Middle frontal gyrus (tissue), 1 donor: ENCODE data around the gene VIPR2.
"Not testable (repeated sequence)": the region's sequence is repeated elsewhere in the genome, so short reads cannot be mapped to it uniquely, and the experiment has no call there.

ENCODE experiments used
- DNase-seq: peaks from one replicate; pipeline ENCODE4 v3.0.0-alpha.2; 2015; ENCODE audit warnings: low spot score; ENCODE audit errors: extremely low spot score

VIPR2 gene, protein sequence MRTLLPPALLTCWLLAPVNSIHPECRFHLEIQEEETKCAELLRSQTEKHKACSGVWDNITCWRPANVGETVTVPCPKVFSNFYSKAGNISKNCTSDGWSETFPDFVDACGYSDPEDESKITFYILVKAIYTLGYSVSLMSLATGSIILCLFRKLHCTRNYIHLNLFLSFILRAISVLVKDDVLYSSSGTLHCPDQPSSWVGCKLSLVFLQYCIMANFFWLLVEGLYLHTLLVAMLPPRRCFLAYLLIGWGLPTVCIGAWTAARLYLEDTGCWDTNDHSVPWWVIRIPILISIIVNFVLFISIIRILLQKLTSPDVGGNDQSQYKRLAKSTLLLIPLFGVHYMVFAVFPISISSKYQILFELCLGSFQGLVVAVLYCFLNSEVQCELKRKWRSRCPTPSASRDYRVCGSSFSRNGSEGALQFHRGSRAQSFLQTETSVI

DNA sequence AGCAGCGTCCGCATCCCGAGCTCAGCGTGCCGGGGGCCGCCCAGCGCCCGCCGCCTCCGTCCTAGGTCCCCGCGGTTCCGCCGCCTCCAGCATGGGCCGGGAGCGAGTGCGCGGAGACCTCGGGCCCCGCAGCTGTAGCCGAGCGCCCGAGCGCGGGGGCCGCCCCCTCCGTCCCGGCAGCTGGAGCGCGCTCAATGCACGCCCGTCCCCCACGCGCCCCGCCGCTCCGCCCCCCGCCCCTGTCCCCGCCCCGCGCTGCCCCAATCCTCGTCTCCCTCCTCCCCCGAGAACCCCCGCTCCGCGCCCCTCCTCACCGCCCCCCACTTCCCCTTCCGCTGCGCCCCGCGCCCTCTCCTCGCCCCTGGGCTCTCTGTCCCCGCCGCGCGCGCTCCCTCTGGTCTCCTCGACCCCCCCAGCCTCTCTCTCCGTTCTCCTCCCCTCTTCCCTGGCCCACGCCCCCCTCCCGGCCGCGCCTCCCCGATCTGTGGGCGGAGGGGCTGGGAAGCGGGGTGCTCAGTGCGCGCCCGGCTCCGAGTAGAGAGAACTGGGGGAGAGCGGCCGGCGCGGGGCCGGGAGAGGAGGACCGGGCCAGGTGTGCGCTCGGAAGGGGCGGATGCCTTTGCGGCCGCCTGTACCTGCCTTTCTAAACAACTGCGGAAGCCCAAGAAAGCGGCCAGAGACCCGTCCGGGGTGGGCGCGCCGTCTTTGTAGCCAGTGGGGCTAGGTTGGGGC, at the start of gene VIPR2:
VIPR2 (minus strand) TSS at position 110 of the 732 bp plus-strand sequence; CDS start at position 14, 96 bp downstream.
- DNase-seq: no peak

DNA sequence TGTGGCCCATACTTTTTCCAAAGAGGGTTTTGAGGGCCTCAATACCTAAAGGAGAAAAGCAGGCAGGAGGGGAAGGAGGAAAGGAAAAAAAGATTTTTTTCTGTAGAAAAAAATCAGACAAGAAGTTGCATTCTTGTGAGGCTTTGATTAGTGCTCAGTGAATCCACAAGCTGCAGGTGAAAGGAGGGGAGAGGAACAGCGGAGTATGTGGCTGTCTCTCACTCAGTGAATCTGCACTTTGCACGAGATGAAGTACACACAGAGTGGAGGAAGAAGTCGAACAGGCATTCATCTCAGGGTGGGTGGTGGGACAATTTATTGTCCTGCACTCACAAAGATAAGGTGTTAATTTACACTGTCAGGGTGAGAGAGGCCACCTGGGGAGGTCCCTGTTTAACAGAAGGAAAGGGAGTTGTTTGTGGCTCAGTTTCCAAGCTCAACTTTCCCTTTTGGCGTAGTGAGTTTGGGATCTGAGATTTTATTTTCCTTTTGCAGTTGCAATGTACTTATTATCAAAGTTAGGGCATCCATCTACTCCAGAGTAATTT, 49.0 kb upstream of the VIPR2 start:
- no peak for DNase-seq

DNA sequence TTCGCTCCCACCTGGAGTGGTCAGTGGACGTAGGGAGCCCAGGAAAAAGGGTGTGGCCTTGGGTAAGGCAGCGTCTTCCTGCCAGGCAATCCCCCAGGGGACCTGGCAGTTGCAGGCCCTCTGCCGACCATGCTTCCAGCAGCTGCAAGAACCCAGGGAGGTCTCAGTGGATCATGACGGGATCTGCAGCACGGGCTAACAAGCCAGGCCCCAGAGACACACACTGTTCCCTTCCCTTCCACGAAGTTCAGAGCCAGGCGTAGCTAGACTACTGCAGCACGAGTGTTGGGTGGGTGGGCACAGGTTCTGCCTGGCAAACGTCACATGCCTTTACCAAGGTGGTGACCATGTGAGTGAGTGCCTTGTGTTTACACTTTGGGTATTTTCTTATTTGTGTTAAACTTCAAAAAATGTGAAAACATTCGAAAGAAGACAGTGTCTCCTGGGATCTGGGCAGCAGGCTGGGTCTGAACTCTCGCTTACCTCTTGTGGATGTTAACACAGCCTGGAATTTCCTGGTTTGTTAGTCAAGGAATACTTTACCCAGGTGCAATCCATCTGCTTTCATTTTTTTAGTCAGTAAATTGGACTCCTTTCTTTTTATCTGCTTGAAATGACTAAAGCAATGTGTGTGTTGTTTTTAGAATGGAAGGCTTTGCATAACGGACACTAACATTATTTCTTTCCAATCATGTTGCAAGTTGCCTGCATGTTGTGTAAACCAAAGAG, 48.2 kb upstream of the VIPR2 start:
- no peak for DNase-seq

DNA sequence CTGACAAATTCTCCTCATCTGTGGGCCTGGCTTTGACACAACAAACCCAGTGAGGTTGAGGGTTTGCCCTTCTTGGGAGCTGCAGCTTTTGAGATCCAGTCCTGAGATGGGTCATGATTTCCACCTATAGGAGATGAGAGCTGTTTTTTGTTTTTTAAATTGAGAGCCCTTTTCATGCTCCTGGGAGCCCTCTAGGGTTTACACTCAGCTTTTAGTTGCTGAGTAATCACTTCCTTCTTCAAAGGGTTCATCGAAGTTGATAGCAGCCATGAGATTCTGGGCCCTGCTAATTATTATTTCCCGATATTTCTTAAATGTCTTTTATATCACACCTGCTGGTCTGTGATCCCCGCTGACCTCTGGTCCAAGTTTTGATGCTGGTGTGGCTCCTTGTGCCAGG, 47.3 kb upstream of the VIPR2 start:
- DNase-seq: no peak

DNA sequence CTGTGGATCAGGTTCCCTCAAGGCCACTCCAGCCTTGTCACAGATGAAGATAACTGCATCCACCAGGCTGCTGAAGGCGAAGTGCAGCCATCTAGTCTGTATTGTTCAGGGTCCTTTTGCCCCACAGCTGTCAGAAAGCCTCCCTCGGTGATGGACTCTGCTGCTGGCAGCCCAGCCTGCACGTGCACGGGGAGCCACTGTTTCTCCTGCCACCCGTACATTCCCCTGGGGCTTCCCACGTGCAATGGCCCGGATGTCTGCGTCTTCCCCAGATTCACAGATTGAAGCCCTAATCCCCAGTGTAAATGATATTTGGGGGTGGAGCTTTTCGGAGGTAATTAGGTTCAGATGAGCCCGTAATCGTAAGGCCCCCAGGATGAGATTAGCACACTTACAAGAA, 46.6 kb upstream of the VIPR2 start:
- DNase-seq: no peak

DNA sequence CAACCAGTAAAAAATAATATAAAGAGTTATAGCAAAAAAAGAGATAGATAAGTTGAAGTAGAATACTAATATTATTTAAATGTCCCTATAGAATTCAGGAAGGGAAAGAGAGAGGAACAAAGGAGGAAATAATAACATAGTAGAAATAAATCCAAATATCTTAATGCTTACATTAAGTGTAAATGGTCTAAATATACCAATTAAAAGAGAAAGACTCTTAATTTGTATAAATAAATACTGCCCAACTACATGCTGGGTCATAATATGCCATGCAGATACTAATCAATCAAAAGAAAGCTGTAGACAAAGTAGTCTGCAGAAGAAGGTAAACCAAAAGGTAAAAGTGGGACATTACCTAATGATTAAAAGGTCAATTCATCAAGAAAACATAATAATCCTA, 43.3 kb upstream of the VIPR2 start:
- no peak for DNase-seq

DNA sequence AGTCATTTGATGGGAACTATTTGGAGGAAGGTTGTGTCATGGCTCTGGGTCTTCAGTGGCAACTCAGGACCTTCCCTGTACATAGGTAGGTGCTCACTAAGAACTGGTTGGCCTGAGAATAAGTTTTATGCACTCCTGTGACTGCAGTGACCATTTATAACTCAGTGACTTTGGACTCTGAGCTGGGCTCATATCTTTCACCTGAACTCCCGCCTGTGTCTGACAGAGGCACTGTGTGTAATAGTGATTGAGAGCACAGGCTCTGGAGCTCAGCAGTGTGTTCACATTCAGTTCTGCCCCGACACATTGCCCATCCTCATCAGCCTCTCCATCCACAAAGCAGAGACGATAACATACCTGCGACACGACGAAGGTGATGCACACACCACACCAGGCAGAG, 34.6 kb upstream of the VIPR2 start:
- no peak for DNase-seq

DNA sequence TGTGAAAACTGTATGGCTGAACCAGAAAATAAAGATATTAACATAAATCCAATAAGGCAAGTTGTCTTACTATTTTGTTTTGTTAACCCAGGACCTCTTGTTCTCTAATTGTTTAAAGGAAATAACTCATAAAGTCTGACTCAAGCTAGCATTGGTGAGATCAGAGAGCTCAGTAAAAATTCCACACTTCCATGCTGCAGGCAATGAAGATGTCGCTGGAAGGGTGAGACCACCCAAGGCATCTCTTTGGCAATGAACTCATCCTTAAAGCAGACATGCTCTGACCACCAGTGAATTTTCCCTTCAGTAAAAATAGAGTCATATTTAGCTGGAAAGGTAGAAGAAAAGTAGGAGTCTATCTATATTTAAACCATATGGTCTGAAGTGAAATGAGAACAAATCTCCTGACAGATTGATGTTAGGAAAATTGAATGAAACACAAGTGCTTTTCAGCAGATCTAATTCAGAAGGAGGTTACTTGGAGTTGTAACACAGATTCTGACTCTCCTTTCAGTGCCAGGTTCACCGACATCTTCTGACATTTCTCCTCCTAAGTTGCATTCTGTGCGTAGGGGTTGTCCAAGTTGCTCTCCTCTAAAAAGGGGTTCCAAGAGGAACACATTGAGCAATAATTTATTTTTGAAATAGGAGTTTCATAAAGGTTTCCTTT, 32.8 kb upstream of the VIPR2 start:
- DNase-seq: no peak

DNA sequence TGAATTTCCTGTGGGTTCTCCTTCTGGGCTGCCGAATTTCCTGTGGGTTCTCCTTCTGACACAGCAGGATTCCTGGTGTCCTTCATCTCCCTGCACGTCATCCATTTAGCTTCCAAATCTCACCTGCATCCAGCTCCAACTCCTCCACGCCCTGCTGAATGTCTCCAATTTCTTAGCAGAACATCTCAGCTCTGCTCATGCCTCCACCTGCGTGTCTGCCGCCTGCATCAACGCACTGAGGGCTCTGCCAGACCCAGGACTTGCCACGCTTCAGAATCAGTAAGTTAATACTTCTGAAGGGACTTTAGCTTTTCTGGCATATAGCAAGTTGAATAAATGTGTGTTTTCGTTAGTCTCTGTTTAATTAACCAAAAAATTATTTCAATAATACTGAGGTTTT, 31.1 kb upstream of the VIPR2 start:
- no peak for DNase-seq

DNA sequence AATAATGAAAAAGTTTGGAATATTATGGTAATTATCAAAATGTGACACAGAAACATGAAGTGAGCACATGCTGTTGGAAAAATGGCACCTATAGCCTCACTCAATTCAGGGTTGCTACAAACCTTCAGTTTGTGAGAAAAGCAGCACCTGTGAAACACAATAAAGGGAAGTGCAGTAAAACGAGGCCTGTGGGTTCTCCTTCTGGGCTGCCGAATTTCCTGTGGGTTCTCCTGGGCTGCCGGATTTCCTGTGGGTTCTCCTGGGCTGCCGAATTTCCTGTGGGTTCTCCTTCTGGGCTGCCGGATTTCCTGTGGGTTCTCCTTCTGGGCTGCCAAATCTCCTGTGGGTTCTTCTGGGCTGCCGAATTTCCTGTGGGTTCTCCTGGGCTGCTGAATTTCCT, 30.4 kb upstream of the VIPR2 start:
- DNase-seq: not testable (repeated sequence)

DNA sequence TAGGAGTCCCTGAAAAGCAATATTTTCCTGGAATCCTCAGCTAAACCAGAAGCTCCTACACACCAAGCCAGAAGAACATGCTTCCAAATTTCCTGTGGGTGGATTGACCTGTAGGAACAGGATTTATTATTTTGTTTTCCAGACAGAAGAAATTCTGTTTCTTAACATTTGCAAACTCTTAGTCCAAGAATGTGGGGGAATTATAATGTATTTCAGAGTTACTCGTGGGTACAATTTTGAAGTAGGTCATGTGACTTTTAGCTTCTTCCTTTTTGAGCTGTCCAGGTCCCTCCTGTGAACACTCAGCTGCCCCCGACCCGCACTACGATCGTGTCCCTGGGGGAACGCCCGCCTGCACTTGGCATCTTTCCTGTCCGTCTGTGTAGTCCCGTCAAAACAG, 27.7 kb upstream of the VIPR2 start:
- DNase-seq: no peak

DNA sequence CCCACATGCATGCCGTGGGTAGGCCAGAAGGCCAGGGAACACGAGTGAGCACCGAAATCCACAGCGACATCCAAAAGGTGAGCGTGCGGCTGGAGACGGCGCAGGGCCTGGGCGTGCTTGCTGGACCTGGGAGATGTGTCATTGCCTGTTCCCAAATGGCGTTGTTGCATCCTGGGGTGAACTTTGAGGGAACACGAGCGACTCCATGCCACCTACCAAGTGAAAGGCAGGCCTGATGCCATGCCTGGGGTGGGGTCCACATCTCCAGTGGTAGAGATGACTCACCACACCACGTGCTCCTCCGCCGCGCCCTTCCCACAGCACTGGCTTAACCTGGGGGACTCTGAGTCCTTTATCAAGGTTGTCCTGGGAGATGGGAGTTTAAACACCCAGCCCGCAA, 24.7 kb upstream of the VIPR2 start:
- no peak for DNase-seq

DNA sequence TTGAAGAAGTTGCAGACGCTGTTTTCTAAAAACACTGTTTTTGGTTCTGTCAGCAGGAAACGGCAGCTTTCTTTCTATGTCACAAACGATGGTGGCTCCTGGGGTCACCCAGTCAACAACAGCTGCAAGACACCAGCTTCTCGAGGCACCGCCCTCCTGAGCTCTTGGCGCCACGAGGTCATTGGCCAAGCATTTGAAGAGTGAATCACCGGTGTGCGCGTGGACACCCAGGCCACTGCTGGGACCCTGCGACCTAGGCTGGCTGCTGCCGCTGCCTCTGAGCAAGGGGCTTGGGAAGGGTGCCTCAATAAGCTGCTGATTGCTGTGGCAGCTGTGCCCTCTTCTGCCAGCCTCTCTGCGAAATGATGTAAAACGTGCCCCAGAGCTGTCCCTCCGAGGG, 22.5 kb upstream of the VIPR2 start:
- DNase-seq: no peak

DNA sequence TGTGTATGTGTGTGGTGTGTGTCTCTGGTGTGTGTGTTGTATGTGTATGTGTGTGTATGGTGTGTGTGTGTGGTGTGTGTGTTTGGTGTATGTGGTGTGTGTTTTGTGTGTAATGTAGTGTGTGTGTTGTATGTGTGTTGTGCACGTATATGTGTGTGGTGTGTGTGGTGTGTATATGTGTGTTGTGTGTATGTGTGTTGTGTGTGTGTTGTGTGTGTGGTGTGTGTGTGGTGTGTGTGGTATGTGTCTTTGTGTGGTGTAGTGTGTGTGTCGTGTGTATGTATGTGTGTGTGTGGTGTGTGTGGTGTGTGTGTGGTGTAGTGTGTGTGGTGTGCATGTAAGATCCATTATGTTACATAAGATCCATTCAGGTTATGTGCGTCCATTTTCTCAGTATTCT, 21.9 kb upstream of the VIPR2 start:
- DNase-seq: no peak

DNA sequence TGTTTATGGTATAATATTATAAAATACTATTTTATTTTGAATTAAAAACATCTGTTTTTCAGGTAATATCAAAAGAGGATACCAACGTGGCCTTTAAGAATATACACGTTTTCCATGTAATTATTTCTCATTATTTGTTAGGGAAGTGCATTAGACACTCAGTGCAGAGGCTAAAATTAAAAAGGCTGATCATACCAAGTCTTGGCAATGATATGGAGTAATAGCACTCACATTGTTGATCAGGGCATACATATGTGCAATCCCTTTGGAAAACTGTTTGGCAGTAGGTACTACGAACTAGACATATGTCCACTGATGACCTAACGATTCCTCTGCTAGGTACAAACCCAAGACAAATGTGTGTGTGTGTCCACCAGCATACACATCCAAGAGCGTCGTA, 20.7 kb upstream of the VIPR2 start:
- DNase-seq: no peak

DNA sequence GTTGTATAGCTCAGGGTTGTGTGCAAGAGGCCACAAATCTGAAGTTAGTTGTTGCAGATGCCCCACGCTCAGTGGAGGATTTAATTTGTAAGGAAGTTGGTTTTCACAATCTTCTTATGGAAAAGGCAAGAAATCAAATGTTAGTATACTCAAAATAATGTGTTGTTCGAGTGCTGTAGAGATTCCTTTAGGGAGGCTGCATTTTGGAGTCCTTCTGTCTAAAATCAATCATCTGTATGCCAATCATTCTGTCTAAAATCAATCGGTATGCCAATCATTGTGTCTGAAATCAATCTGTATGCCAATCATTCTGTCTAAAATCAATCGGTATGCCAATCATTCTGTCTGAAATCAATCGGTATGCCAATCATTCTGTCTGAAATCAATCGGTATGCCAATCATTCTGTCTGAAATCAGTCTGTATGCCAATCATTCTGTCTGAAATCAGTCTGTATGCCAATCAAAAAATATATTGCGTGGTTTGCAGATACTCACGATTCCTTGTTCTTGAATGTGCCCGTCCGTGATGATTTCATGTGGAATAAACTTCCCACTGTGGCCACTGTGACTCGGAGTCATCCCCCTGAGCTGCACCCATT, 19.1 kb upstream of the VIPR2 start:
- not testable (repeated sequence) for DNase-seq

DNA sequence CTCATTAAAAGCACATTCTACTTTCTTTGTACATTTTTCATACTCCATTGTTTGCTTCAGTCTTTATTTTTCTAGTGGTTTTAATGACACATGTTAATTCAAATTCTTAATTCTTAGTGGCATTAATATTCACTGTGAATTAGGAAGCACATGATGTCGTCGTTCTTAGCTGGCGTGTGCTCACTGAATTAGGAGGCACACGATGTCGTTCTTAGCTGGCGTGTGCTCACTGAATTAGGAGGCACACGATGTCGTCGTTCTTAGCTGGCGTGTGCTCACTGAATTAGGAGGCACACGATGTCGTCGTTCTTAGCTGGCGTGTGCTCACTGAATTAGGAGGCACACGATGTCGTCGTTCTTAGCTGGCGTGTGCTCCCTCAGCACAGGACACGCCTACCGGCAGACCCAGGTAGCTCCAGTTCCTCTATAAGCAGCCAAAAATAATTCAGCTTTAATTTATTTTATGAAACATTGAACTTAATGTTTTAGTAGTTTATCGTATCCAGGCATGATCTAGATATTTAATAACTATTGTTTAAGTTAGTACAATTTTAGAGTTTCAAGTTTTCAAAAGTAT, 17.5 kb upstream of the VIPR2 start:
- DNase-seq: not testable (repeated sequence)

DNA sequence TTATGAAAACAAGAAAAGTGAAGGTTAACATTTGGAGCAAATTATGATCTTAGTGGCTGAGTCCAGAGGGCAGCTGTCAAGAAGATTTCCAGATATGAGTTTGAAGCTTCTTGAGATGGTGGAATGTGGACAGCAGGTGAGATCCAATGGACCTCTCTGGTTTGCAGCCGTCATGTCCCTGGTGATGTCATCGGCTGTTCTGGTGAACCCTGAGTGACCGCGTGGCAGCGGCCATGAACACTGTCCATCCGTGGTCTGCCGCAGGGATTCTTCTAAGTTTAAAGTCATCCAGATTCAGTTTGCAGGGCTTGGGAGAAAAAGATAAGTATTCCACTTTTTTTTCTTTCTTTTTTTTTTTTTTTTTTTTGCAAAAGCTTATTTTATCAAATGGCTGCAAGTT, 15.8 kb upstream of the VIPR2 start:
- no peak for DNase-seq

DNA sequence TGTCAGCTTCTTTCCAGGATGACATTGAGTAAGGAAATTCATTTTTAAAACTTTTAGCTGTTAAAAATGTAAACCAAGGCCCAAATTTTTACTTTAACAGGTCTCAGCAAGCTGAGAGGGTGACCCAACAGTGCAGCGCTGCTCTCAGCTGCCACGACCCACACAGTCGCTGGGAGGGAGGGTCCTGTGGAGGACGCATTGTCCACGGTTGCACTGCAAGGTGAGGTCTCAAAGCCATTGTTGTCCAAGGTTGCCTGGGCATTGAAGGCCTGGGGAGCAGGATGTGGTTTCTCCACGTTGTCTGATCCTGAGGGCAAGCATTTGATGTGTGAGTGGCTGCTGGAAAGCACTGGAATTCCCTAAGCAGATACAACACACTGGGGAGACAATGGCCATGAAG, 15.1 kb upstream of the VIPR2 start:
- no peak for DNase-seq

DNA sequence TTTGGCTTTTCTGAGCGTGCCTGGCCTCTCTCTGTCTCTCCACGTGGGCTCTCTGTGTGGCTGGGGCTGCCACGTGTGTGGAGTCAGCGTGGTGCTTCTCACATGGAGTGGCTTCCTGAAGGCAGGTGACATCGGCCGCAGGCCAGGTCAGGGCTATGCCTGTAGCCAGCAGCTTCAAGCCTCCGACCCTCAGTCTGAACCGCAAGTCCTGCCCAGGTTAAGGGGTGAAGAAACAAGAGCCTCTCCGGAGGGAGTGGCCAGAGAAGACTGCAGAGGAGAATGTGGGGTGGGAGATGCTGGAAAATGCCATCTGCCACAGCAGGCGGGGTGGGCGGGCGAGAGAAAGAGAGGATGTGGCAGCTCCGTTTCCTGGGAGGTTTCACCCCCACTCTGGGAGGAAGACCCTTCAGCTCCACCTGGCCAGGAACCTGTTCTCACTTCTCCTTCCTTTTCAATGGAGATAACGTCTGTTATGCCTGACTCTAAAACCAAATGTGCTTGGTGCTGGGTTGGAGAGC, 14.3 kb upstream of the VIPR2 start:
- no peak for DNase-seq
